Kidney (tissue), 14 donors: Measurements from ENCODE around the gene KLF11. TPM values are rescaled to one million over a fixed set of nuclear protein-coding genes. Genes with fewer than 3 reads are reported as not detected.

Experiments
- DNase-seq, 5 donors: peaks; one replicate each; pipeline ENCODE4 v3.0.0-alpha.2; 2013 to 2020
- FAIRE-seq: peaks from 2 replicates; lab custom pipeline; 2012; peaks lifted over from hg19 to GRCh38; lab: Jason Lieb, UNC
- H3K27ac ChIP-seq, 2 donors: one replicate each; pipeline ENCODE4 v1.7.0; 2013; ENCODE audit warnings: low read depth in 2 of 2, low read length in 2 of 2, inconsistent platforms in 1 of 2
- H3K27me3 ChIP-seq: one replicate; pipeline ENCODE4 v1.7.1; 2013; ENCODE audit warnings: low read length, inconsistent platforms; ENCODE audit not compliant: control insufficient read depth, insufficient read depth
- H3K36me3 ChIP-seq, 3 donors: one replicate each; pipeline versions ENCODE4 v1.7.0 to v1.7.1; 2013; ENCODE audit warnings: low read length in 3 of 3, control low read depth in 1 of 3, inconsistent platforms in 1 of 3; ENCODE audit not compliant: insufficient read depth in 3 of 3, control insufficient read depth in 2 of 3
- H3K4me1 ChIP-seq, 3 donors: one replicate each; pipeline versions ENCODE4 v1.7.0 to v1.7.1; 2013; ENCODE audit warnings: low read length in 3 of 3, inconsistent platforms in 1 of 3, low read depth in 1 of 3; ENCODE audit not compliant: control insufficient read depth in 2 of 3, insufficient read depth in 2 of 3
- H3K4me3 ChIP-seq, 3 donors: one replicate each; pipeline versions ENCODE4 v1.7.0 to v1.8.1; 2013; ENCODE audit warnings: low read length in 3 of 3, control low read depth in 1 of 3, inconsistent platforms in 1 of 3
- H3K9ac ChIP-seq, 3 donors: one replicate each; pipeline versions ENCODE4 v1.7.0 to v1.7.1; 2013; ENCODE audit warnings: low read length in 3 of 3, control low read depth in 1 of 3, inconsistent platforms in 1 of 3
- H3K9me3 ChIP-seq, 3 donors: one replicate each; pipeline versions ENCODE4 v1.7.0 to v1.7.1; 2013; ENCODE audit warnings: low read length in 3 of 3, control low read depth in 1 of 3, inconsistent platforms in 1 of 3; ENCODE audit not compliant: control insufficient read depth in 2 of 3, insufficient read depth in 1 of 3
- CTCF ChIP-seq: IDR thresholded peaks from 3 replicates; pipeline ENCODE4 v1.5.1; 2012; ENCODE audit warnings: mild to moderate bottlenecking, moderate library complexity, borderline replicate concordance; ENCODE audit not compliant: insufficient read depth; ENCODE audit errors: extremely low read depth
- intact Hi-C: fragments of 100-400 bp; cut with DNase I; formaldehyde crosslinking; loops from one replicate; pipeline ENCODE4 v1.11.1; 2022
- polyA plus RNA-seq: library from polyadenylated mRNA; stranded (reverse); fragments of 350-450 nt; fragmentation: Illumina TruSeq; extraction: RNeasy Lipid Tissue Mini Kit (QIAGEN cat#74804); gene quantifications from one replicate; pipeline ENCODE4 v1.2.3, GENCODE V29; 2014; ENCODE audit warnings: low read depth, low replicate concordance; ENCODE audit not compliant: insufficient read depth
- total RNA-seq: library from RNA; stranded (reverse); fragmentation: NEBNext Ultra II Directional; extraction: Animal tissue kit (Norgen Biotek cat#: 25700); gene quantifications from one replicate; pipeline ENCODE4 v1.2.1, GENCODE V29; 2021
- donor health status: control.
- donor health status: control.
- donor health status: control.
- donor health status: control.
- donor health status: control.
- donor health status: DM: yes; HTN: yes; CAD: no.
- donor health status: Normal renal cell carcinoma (clear cell type).

Gene KLF11
- total and polyA plus RNA-seq, 2 donors from 2014 or later = 9.4 to 34.0 TPM

DNA sequence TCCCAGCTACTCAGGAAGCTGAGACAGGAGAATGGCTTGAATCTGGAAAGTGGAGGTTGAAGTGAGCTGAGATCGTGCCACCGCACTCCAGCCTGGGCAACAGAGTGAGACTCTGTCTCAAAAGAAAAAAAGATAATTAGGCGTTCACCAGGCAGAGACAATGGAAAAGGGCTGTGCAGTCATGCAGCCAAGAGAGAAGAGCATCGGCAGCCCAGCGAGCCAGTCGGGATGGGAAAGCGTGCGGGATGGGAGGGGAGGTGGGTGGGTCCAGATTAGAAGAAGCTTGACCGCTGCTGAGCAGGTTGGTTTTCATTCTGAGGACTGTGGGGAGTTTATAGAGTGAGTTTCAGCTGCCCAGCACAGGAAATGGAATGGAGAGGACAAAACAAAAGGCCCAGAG, 51.8 kb downstream of the KLF11 start:
- Histone ChIP-seq H3K9me3 (no peaks in the 10 kb centered on the region), H3K9ac (no peak overlapping the region), H3K27me3 (peaks cover 2% of the 10 kb centered on the region), H3K36me3 (no peaks in the 10 kb centered on the region), H3K4me3 (no peak overlapping the region), H3K27ac (no peak overlapping the region), H3K4me1 (peaks cover 0 to 10% (median 8%) of the 10 kb centered on the region in 3 donors)
- TF ChIP-seq CTCF = no peak
- FAIRE-seq = no peak
- intact Hi-C loops = no loop called here
- peak in 1 of 5 donors; percentile 44 for DNase-seq

GRCh38 chr2:10096641-10097040, 53.3 kb downstream of the KLF11 start:
- H3K4me1 ChIP-seq = peaks cover 0 to 10% (median 5%) of the 10 kb centered on the region in 3 donors
- H3K36me3 ChIP-seq = no peaks in the 10 kb centered on the region
- no peak for TF ChIP-seq CTCF
- H3K9ac ChIP-seq = no peak overlapping the region
- H3K9me3 ChIP-seq = no peaks in the 10 kb centered on the region
- no peak overlapping the region for H3K4me3 ChIP-seq
- no peak for FAIRE-seq
- DNase-seq = no peak
- intact Hi-C loops = no loop called here
- no peaks in the 10 kb centered on the region for H3K27me3 ChIP-seq
- H3K27ac ChIP-seq = no peak overlapping the region

DNA sequence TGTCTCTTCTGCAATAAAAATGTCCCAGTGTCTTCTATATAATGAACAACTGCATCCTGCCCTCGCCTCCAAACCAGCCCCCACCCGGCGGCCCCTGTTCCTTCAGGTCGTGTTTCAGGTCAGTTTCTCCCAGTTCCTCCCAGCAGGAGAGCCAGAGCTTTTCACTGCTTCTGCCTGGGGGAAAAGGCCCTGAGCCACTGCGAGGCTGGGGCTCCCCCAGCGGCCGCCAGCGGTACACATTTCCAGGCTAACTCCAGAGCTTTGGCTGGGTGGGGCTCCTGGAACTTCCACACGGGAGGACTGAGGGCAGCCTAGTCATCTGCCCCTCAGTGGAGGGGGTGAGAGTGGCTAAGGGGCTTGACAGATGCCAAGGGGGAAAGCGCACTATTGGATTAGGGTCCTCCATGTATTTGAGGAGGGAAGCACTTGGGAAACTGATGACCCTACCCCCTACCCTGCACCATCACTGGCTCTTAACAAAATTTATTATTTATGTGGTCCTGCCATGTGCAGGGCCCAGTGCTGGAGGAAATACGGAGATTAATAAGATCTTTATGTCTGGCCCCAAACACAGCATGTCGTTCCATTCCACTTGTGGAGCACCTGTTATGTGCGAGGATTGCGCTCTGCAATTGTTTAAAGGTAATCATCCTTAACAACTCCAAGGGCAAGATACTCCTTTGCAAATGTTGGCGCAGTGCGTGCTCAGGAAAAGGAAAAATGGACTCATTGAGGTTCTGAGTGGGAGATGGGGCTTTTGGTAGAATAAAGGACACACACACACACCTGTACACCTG, 54.2 kb downstream of the KLF11 start:
- DNase-seq (peak in 4 of 5 donors; percentile 35 to 85 (median 70)), FAIRE-seq (no peak)
- TF ChIP-seq CTCF = peak; percentile 86
- H3K9ac ChIP-seq = no peak overlapping the region
- H3K4me3 ChIP-seq = no peak overlapping the region
- intact Hi-C loops = no loop called here
- no peaks in the 10 kb centered on the region for H3K36me3 ChIP-seq
- H3K27me3 ChIP-seq = no peaks in the 10 kb centered on the region
- H3K9me3 ChIP-seq = no peaks in the 10 kb centered on the region
- peaks cover 0 to 10% (median 5%) of the 10 kb centered on the region in 3 donors for H3K4me1 ChIP-seq
- H3K27ac ChIP-seq = no peak overlapping the region
